ENCODE data around the gene EVI2B. TPM values are rescaled to one million over a fixed set of nuclear protein-coding genes. Genes with fewer than 3 reads are reported as not detected.
"Not testable (repeated sequence)": the region's sequence is repeated elsewhere in the genome, so short reads cannot be mapped to it uniquely, and the experiment has no call there.

Gene EVI2B, protein sequence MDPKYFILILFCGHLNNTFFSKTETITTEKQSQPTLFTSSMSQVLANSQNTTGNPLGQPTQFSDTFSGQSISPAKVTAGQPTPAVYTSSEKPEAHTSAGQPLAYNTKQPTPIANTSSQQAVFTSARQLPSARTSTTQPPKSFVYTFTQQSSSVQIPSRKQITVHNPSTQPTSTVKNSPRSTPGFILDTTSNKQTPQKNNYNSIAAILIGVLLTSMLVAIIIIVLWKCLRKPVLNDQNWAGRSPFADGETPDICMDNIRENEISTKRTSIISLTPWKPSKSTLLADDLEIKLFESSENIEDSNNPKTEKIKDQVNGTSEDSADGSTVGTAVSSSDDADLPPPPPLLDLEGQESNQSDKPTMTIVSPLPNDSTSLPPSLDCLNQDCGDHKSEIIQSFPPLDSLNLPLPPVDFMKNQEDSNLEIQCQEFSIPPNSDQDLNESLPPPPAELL
- 2.2 TPM for polyA plus RNA-seq (ENCODE audit: insufficient read length)

DNA sequence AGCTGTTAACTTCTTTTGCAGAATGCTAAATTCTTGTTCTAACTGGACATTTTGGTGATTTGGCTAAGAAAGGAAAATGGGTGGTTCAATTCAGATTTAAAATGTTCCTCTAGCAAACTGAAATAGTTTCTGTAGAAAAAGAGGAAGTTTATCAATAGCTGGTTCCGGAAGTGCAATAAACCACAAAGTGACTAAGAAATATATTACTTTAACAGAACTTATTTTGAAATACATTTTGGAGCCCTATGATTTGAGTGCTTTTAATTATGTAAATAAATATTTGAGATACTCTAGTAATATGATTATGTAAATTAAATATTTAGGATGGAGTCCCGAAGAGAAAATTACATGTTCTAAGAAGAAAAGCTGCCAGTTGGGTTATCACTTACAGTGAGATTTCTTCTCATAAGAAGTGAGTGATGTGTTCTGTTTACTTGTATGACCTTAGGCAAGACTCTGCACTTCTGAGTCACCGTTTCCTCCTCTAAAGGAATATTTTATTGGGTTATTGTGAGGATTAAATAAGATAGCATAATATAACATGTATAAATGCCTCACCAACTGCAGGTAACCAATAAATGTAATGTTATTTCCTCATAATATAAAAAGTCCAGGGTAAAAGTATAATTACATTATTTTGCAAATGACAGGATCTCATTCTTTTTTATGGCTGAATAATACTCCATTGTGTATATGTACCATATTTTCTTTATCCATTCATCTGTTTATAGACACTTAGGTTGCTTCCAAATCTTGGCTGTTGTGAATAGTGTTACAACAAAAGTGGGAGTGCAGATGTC lies at the start of gene EVI2B:
Gene EVI2B (minus strand): TSS at position 73 of the 800 bp plus-strand sequence. CDS start 8,445 bp downstream, outside the sequence.
- no peak for DNase-seq (ENCODE audit: low read depth)

DNA sequence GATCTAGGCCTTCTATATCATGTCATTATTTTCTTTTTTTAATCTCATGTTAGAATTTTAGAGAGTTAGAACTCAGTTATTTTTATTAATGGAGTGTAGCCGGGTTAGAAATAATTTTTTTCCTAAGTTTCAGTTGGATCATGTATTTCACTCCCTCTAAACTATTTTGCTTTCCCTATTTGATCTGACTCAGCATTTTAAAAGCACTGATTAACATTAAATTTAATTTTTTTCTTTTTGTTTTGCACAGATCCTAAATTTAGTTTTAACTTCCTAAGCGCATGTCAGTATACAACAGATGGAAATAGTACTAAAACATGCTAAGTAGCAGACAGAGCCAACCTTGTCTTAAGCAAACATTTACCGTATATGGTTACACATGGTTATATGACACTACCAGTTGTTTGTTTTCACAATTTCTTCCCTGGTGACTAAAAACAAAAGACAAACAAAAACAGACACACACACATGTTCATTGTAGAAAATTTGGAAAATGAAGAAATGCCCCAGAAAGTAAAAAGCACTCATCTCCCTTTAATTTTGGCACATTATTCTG lies 44.1 kb upstream of the EVI2B start:
- no peak for DNase-seq (ENCODE audit: low read depth)

DNA sequence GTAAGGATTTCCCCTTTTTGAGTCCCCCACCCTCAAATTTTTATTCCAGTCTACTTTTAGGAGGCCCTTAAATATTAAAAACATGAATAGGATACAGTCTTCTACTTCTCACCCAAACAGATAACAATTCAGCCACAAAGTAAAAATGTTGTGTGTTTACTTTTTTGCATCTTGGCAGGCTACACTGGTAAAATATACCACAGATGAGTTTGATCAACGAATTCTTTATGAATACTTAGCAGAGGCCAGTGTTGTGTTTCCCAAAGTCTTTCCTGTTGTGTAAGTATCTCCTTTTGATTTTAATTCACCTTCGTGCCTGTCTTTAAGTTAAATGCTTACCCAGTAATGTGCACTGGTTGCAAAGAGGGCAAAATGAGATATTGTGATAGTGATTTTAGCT lies 43.2 kb upstream of the EVI2B start:
- no peak for DNase-seq (ENCODE audit: low read depth)

DNA sequence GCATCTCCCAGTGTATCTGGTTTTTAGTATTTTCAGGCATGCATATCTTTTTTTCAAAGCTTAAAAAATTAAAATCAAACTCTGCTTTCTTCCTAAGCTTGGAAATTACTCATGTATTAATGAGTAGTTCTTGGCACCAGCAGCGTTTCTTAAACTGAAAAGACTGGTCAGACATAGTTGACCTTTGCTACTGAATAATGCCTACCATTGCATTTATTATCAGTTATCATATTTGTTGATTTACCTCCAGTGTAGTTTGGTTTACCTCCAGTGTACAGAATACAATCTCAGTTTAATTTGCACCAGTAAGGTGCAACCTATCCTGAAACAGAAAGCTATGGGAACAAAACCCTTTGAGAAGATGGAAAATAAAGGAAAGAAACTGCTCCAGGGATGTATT lies 42.1 kb upstream of the EVI2B start:
- DNase-seq (ENCODE audit: low read depth): no peak

GRCh38 chr17:31349454-31349853 lies 35.6 kb upstream of the EVI2B start:
- DNase-seq (ENCODE audit: low read depth): no peak

DNA sequence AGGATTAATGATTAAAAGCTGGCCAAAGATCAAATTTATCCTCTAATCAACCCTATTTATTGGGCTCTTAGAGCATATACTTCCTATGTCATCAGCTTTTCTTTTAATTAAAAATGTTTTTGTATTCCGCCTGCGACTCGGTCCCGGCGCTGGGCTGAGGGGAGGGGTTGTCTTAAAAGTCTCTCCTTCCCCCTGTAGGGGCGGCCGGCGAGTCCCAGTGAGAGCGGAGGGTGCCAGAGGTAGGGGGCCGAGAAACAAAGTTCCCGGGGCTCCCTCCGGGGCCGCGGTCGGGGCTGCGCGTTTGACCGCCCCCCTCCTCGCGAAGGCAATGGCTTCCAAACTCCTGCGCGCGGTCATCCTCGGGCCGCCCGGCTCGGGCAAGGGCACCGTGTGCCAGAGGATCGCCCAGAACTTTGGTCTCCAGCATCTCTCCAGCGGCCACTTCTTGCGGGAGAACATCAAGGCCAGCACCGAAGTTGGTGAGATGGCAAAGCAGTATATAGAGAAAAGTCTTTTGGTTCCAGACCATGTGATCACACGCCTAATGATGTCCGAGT lies 31.4 kb upstream of the EVI2B start:
- DNase-seq (ENCODE audit: low read depth): not testable (repeated sequence)

- DNase-seq (ENCODE audit: low read depth): no peak
These were observed 26.2 kb upstream of the EVI2B start for GRCh38 chr17:31339906-31340661.

DNA sequence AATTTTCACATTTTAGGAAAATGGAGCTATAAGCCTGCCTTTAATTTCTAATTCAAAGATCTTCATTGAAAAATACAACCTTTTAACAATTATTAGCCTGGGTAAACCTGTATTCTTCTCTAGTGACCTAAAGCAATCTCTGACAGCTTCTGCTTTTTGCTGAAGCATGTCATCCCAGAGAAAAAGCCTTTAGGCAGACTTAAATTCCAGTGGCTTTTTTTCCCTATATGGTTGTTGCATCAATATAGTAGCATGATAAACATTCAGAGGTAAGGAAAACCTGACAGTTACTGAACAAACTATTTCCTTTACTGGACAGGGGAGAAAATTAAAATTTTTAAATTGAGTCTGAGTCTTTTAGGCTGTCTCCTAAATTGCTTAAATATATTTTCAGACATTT lies 15.4 kb upstream of the EVI2B start:
- no peak for DNase-seq (ENCODE audit: low read depth)

GRCh38 chr17:31328160-31328535 lies 14.3 kb upstream of the EVI2B start:
- no peak for DNase-seq (ENCODE audit: low read depth)

- no peak for DNase-seq (ENCODE audit: low read depth)
These were observed 13.8 kb upstream of the EVI2B start for GRCh38 chr17:31327534-31328159.

GRCh38 chr17:31323551-31323950 lies 9.7 kb upstream of the EVI2B start:
- DNase-seq (ENCODE audit: low read depth): no peak

GRCh38 chr17:31321966-31322365 lies 8.1 kb upstream of the EVI2B start:
- no peak for DNase-seq (ENCODE audit: low read depth)

- DNase-seq (ENCODE audit: low read depth): peak; percentile 29
These were observed 7.6 kb upstream of the EVI2B start, which contains the start of gene EVI2A for GRCh38 chr17:31321481-31321880. TSS of gene EVI2A (minus strand) at chr17:31321622. CDS start at chr17:31319013, 2,609 bp downstream.

DNA sequence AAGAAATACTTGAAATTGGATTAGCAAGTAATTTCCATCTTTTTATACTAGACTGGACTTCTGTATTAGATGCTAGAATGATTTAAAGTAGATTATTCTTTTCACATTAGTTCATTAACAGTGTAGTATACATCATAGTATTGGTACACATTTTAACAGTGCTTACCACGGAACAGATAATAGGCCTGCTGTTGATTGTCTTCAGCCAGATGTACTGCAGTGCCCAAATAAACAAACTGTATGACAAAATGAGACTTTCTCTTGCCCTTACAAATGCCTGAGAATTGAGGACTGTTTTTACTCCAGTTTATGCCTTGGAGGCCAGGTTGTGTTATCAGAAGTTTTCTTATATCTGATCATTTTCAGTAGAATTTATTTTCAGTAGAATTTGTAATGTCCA lies 6.9 kb upstream of the EVI2B start:
- no peak for DNase-seq (ENCODE audit: low read depth)

- DNase-seq (ENCODE audit: low read depth): no peak
These were observed 6.4 kb upstream of the EVI2B start for GRCh38 chr17:31320241-31320640.

DNA sequence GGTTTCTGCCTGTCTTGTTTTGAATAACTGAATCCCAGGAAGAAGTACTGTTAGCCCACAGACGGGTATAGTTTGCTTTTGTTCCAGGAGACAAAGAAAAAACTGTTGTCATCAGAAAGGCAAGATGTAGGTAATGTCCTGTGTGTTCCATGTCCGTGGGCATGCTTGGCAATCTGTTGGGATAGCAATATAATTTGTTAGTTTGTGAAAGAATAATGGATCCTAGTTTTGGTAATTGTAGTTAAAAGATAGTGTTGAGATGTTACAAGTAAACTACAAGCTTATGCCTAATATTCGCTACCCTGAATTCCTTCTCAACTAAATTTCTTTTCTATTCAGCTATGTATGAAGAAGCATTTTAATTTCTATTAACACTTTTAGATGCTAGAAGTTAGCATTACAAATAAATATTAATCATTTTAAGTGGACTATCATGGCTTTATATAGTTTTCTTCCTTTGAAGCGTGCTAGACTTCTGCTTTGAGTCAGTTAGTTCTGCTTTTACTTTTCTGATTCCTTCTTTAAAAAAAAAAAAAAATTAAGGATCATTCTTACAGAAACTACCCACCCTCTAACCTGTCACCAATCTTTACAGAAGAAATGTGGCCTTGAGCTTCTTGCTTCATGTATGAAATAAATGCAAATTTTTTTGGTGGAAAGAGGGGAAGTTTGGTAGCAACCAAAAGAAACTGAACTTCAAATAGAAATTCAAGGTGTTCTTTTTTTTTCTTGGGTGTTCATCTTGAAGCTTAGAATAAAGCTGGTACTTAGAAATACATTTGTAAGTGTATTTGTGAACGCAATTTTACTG lies 5.2 kb upstream of the EVI2B start:
- DNase-seq (ENCODE audit: low read depth): no peak

GRCh38 chr17:31318298-31318801 lies 4.5 kb upstream of the EVI2B start:
- no peak for DNase-seq (ENCODE audit: low read depth)

- DNase-seq (ENCODE audit: low read depth): no peak
These were observed 887 bp upstream of the EVI2B start for GRCh38 chr17:31314782-31315100.

DNA sequence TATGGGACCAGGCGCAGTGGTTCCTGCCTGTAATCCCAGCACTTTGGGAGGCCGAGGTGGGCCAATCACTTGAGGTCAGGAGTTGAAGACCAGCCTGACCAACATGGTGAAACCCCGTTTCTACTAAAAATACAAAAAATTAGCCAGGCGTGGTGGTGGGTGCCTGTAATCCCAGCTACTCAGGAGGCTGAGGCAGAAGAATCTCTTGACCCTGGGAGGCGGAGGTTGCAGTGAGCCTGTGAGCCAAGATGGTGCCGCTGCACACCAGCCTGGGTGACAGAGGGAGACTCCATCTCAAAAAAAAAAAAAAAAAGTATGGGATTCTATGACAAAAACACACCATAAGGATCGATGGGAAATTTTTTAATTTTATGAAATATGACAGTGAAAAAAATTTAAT lies 1.6 kb downstream of the EVI2B start:
- not testable (repeated sequence) for DNase-seq (ENCODE audit: low read depth)

GRCh38 chr17:31311526-31311925 lies 2.3 kb downstream of the EVI2B start:
- DNase-seq (ENCODE audit: low read depth): no peak
